Coronary artery (tissue), 2 donors: Measurements from ENCODE around the gene EPHX1.
"Not testable (repeated sequence)": the region's sequence is repeated elsewhere in the genome, so short reads cannot be mapped to it uniquely, and the experiment has no call there.

Source experiments
- DNase-seq: peaks from one replicate; pipeline ENCODE4 v3.0.0-alpha.2; 2017; ENCODE audit warnings: low spot score
- H3K27ac ChIP-seq, 2 donors: fragments of 200-600 bp; sonication (generic); one replicate each; pipeline ENCODE4 v1.5.1; 2016 to 2019
- H3K4me3 ChIP-seq: fragments of 200-600 bp; sonication (generic); 2 replicates; pipeline ENCODE4 v1.5.1; 2016; ENCODE audit warnings: mild to moderate bottlenecking, moderate library complexity
- TF ChIP-seq, protein P1 (sequence below): fragments of 200-600 bp; sonication (generic); IDR thresholded peaks from one replicate; pipeline ENCODE4 v1.5.1; 2019; ENCODE audit warnings: antibody characterized with exemption

Gene EPHX1

DNA sequence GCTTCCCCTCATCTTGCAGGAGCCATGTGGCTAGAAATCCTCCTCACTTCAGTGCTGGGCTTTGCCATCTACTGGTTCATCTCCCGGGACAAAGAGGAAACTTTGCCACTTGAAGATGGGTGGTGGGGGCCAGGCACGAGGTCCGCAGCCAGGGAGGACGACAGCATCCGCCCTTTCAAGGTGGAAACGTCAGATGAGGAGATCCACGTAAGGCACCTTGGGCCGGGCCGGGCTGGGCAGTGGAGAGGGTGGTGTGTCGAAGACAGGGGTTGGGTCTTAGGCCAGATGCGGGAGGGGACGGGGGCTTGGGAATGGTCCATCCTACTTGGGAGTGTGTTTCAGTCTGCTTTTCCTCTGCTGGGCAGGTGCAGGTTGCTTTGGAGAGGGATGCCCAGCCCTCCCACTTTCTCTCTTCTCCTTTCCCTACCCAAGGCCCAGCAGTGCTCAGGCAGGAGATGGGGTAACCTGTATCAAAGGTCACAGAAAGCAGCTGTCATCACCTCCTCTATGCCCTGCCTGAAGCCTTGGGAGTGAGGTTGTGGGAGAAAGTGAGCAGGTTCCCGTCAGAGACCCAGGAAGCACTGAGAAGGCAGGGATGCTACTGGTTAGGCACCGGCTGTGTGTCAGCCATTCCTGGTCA is 18.9 kb downstream of the EPHX1 start:
- Histone ChIP-seq H3K4me3 (no peak overlapping the region), H3K27ac (no peak overlapping the region)
- DNase-seq, result no peak
- TF ChIP-seq, protein P1, sequence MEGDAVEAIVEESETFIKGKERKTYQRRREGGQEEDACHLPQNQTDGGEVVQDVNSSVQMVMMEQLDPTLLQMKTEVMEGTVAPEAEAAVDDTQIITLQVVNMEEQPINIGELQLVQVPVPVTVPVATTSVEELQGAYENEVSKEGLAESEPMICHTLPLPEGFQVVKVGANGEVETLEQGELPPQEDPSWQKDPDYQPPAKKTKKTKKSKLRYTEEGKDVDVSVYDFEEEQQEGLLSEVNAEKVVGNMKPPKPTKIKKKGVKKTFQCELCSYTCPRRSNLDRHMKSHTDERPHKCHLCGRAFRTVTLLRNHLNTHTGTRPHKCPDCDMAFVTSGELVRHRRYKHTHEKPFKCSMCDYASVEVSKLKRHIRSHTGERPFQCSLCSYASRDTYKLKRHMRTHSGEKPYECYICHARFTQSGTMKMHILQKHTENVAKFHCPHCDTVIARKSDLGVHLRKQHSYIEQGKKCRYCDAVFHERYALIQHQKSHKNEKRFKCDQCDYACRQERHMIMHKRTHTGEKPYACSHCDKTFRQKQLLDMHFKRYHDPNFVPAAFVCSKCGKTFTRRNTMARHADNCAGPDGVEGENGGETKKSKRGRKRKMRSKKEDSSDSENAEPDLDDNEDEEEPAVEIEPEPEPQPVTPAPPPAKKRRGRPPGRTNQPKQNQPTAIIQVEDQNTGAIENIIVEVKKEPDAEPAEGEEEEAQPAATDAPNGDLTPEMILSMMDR, result no peak

DNA sequence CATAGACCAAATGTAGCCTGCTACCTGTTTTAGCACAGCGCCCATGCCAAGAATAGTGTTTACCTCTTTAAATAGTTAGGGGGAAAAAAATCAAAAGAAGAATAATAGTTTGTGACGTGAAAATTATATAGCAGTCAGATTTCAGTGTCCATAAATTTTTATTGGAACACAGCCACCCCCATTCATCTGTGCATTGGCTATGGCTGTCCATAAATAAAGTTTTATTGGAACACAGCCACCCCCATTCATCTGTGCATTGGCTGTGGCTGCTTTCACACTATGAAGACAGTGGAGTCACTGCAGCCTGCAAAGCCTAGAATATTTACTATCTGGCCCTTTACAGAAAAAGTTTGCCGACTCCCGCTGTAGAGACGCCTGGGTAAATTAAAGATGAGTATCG is 20.9 kb downstream of the EPHX1 start:
- Histone ChIP-seq H3K27ac (no peak overlapping the region), H3K4me3 (no peak overlapping the region)
- DNase-seq, result no peak
- TF ChIP-seq, protein P1, result no peak

DNA sequence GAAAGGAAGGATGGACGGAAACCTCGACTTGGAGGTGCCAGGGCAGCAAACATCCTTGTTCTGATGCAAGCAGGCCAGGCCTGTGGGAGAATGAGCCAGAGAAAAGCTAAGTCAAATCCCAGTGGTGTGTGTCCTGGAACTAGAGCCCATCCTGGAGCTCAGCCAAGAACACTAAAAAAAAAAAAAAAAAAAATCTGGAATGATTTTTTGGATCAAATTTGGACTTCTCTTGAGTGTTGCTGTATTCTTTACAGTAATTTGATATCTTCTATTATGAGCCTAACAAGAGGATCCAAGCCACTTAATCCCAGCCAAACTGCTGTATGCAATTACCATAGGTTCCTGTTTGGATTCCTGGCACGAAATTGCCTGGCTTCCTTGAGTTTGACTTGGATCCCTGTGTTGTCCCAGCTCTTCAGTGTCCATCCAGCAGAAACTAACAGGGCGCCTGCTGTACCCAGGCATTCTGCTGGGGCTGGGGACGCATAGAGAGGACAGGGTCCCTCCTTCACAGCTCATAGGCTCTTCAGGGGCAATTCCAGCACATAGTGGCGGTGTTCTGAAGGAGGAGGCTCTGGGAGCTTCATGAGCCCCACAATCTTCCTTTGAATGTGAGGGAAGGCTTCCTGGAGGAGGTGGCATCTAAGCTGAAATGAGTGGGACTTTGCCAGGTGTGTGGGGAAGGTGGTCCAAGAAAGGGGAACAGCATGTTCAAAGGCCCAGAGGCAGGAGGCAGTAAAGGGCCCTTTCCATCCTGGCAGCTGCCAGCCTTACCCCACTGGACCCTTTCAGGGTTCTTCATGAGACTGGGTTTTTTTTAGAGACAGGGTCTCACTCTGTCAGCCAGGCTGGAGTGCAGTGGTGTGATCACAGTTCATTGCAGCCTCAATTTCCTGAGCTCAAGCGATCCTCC is 24.7 kb downstream of the EPHX1 start:
- no peak for DNase-seq
- Histone ChIP-seq H3K27ac (peak overlapping the region; percentile 48 to 82), H3K4me3 (peak overlapping the region; percentile 5)
- TF ChIP-seq, protein P1, result no peak

GRCh38 chr1:225835856-225836255 is 25.9 kb downstream of the EPHX1 start:
- no peak for DNase-seq
- H3K4me3 ChIP-seq, result no peak overlapping the region
- peak overlapping the region; percentile 27 to 67 for H3K27ac ChIP-seq
- TF ChIP-seq, protein P1, result no peak

DNA sequence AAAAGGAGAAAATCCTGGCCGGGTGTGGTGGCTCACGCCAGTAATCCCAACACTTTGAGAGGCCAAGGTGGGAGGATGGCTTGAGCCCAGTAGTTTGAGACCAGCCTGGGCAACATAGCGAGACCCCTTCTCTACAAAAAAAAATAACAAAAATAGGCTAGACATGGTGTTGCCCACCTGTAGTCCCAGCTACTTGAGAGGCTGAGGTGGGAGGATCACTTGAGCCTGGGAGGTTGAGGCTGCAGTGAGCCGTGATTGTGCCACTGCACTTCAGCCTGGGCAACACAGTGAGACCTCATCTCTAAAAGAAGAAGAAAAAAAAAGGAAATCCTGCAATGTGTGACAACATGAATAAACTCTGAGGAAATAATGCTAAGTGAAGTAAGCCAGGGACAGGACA is 26.4 kb downstream of the EPHX1 start:
- DNase-seq, H3K4me3 ChIP-seq: not testable (repeated sequence)
- H3K27ac ChIP-seq, result peak overlapping the region; percentile 27 to 67

- Histone ChIP-seq H3K27ac (peak overlapping the region in 1 of 2 donors; percentile 22), H3K4me3 (no peak overlapping the region)
- TF ChIP-seq, protein P1, result no peak
- DNase-seq, result no peak
Observed at GRCh38 chr1:225838793-225839192, 28.9 kb downstream of the EPHX1 start.

DNA sequence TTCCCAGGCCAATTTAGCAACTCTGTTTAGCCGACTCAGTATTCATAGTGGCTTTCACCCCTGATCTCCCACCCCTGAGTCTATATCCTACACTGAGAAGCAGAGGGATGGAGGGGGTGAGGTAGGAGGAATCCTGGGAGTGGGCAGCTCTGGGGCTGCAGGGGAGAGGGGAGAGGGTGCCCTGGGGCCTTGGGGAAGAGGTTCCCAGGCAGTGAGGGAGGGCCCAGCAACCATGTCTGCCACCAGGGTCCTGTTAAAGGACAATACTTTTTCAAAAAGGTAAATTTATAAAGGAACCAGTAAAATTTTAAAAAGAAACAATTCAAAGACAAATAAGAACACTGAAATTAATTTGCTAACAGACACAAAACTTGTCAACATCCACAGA is 30.3 kb downstream of the EPHX1 start:
- no peak overlapping the region for H3K27ac ChIP-seq
- TF ChIP-seq, protein P1, result no peak
- H3K4me3 ChIP-seq, result no peak overlapping the region
- DNase-seq, result no peak
